ENCODE data around the gene KRT24.

- no peak for TF ChIP-seq POLR2AphosphoS5 (IDR thresholded peaks at IDR 0.05; ENCODE audit: low read depth, low read length)
- TF ChIP-seq POLR2A (IDR thresholded peaks at IDR 0.05; ENCODE audit: low read depth, low read length) = no peak
Observed at GRCh38 chr17:40699853-40700252, 3.7 kb downstream of the KRT24 start.

All from GM12892 (cell line).